HCT116 (cell line): Measurements from ENCODE around the gene DOCK2. TPM values are rescaled to one million over a fixed set of nuclear protein-coding genes. Genes with fewer than 3 reads are reported as not detected.

Experiments used
- ATAC-seq: fragments of 200-7000 bp; cut with Tn5 transposase; 2 replicates; pipeline ENCODE4 v1.9.1; 2020; ENCODE audit warnings: mild to moderate bottlenecking, moderate library complexity
- BruUV-seq: library from RNA; stranded (reverse); fragments of 400-500 nt; replicated peaks from 2 replicates; lab custom pipeline; 2021; lab: Mats Ljungman, UMichigan
- CTCF ChIA-PET: fragments of 300-600 bp; sonication (Branson Sonifier 250); formaldehyde crosslinking; loops from one replicate; lab custom pipeline; 2021; ENCODE audit warnings: antibody characterized with exemption; lab: Charles Lee
- POLR2A ChIA-PET: fragments of 300-600, 350-600 bp; sonication (Branson Sonifier 250); formaldehyde crosslinking; loops from one replicate; lab custom pipeline; 2021; ENCODE audit warnings: antibody characterized with exemption; lab: Charles Lee
- RAD21 ChIA-PET, 2 experiments: fragments of 300-600 bp; sonication (Branson Sonifier 250); formaldehyde crosslinking; loops; one replicate each; lab custom pipeline; 2023; ENCODE audit warnings: low total read pairs in 2 of 2; ENCODE audit not compliant: uncharacterized antibody in 2 of 2, unreplicated experiment in 2 of 2, low non-redundant PET in 1 of 2; lab: Charles Lee
- DNase-seq: peaks from one replicate; pipeline ENCODE4 v3.0.0-alpha.2; 2010; ENCODE audit warnings: low read depth, low spot score
- H2AFZ ChIP-seq: fragments of 200-600 bp; shearing (Covaris generic), sonication (generic); 2 replicates; pipeline ENCODE4 v1.6.1; 2017; ENCODE audit warnings: low read depth, mixed run types, mixed read lengths, antibody characterized with exemption, low read length; ENCODE audit not compliant: poor library complexity, severe bottlenecking
- H3K27ac ChIP-seq: 2 replicates; pipeline ENCODE4 v1.5.1; 2012; ENCODE audit warnings: low read depth, low read length
- H3K27me3 ChIP-seq: fragments of 200-600 bp; sonication (generic); 2 replicates; pipeline ENCODE4 v1.6.1; 2016; ENCODE audit warnings: mixed run types, low read length, mixed read lengths; ENCODE audit not compliant: insufficient read depth
- H3K36me3 ChIP-seq, 2 experiments: fragments of 200-500 bp in 1 of 2; fragments of 200-600 bp in 1 of 2; sonication (Bioruptor generic) in 1 of 2; sonication (generic) in 1 of 2; 2 replicates each; pipeline versions ENCODE4 v1.5.1 to v1.6.1; 2014 to 2016; ENCODE audit warnings: low read length in 2 of 2, inconsistent platforms in 1 of 2, mixed read lengths in 1 of 2, mixed run types in 1 of 2; ENCODE audit not compliant: insufficient read depth in 2 of 2, control insufficient read depth in 1 of 2
- H3K4me1 ChIP-seq, 2 experiments: fragments of 200-600 bp in 1 of 2; sonication (generic) in 1 of 2; 2 replicates each; pipeline versions ENCODE4 v1.5.1 to v1.6.1; 2012 to 2017; ENCODE audit warnings: low read length in 2 of 2, inconsistent platforms in 1 of 2, mild to moderate bottlenecking in 1 of 2, mixed read lengths in 1 of 2, mixed run types in 1 of 2, moderate library complexity in 1 of 2; ENCODE audit not compliant: insufficient read depth in 2 of 2, control insufficient read depth in 1 of 2
- H3K4me2 ChIP-seq: fragments of 200-600 bp; sonication (generic); 2 replicates; pipeline ENCODE4 v1.6.1; 2017; ENCODE audit warnings: mixed run types, low read length, mixed read lengths
- H3K4me3 ChIP-seq, 2 experiments: fragments of 200-600 bp in 1 of 2; sonication (generic) in 1 of 2; replicated peaks in 1 of 2; 2 replicates each; pipeline ENCODE4 v1.5.1; 2011 to 2016; ENCODE audit warnings: low read length in 2 of 2, control low read depth in 1 of 2, low read depth in 1 of 2, mild to moderate bottlenecking in 1 of 2, mixed read lengths in 1 of 2, mixed run types in 1 of 2
- H3K79me2 ChIP-seq: fragments of 200-600 bp; sonication (generic); 2 replicates; pipeline ENCODE4 v1.6.1; 2017; ENCODE audit warnings: mild to moderate bottlenecking, mixed run types, low read length, moderate library complexity, mixed read lengths; ENCODE audit not compliant: insufficient read depth
- H3K9ac ChIP-seq: fragments of 200-600 bp; sonication (generic); 2 replicates; pipeline ENCODE4 v1.6.1; 2016; ENCODE audit warnings: low read length, mixed read lengths
- H3K9me2 ChIP-seq: fragments of 200-600 bp; sonication (generic), shearing (Covaris generic); 2 replicates; pipeline ENCODE4 v1.6.1; 2017; ENCODE audit warnings: mixed run types, mild to moderate bottlenecking, moderate library complexity; ENCODE audit not compliant: insufficient read depth
- H3K9me3 ChIP-seq, 2 experiments: fragments of 200-500 bp in 1 of 2; fragments of 200-600 bp in 1 of 2; sonication (Bioruptor generic) in 1 of 2; sonication (generic) in 1 of 2; 2 replicates each; pipeline ENCODE4 v1.6.1; 2014 to 2017; ENCODE audit warnings: low read length in 2 of 2, mixed read lengths in 2 of 2, inconsistent platforms in 1 of 2, low read depth in 1 of 2, mild to moderate bottlenecking in 1 of 2, mixed run types in 1 of 2, moderate library complexity in 1 of 2; ENCODE audit not compliant: control insufficient read depth in 1 of 2, insufficient read depth in 1 of 2
- H4K20me1 ChIP-seq: fragments of 200-600 bp; sonication (generic), shearing (Covaris generic); 2 replicates; pipeline ENCODE4 v1.6.1; 2017; ENCODE audit warnings: mixed run types, mild to moderate bottlenecking, moderate library complexity; ENCODE audit not compliant: insufficient read depth
- CBX3 ChIP-seq: IDR thresholded peaks from 2 replicates; pipeline ENCODE4 v1.6.1; 2012; ENCODE audit warnings: low read depth
- CEBPB ChIP-seq: IDR thresholded peaks from 2 replicates; pipeline ENCODE4 v1.6.1; 2012; ENCODE audit warnings: low read depth
- CTCF ChIP-seq, 3 experiments: fragments of 200-600 bp in 1 of 3; sonication (generic) in 1 of 3; IDR thresholded peaks in 2 of 3; conservative IDR thresholded peaks in 1 of 3; 2 replicates each; pipeline ENCODE4 v1.5.1; 2012 to 2017; ENCODE audit warnings: low read depth in 2 of 3, low read length in 2 of 3, antibody characterized with exemption in 1 of 3, borderline replicate concordance in 1 of 3, control low read depth in 1 of 3, mild to moderate bottlenecking in 1 of 3, mixed read lengths in 1 of 3, mixed run types in 1 of 3, moderate library complexity in 1 of 3; ENCODE audit not compliant: insufficient read depth in 1 of 3
- EGR1 ChIP-seq: IDR thresholded peaks from 2 replicates; pipeline ENCODE4 v1.6.1; 2012; ENCODE audit warnings: low read depth
- FOSL1 ChIP-seq: IDR thresholded peaks from 2 replicates; pipeline ENCODE4 v1.6.1; 2012; ENCODE audit warnings: low read depth
- JUND ChIP-seq: IDR thresholded peaks from 2 replicates; pipeline ENCODE4 v1.6.1; 2012
- POLR2AphosphoS5 ChIP-seq: IDR thresholded peaks from 2 replicates; pipeline ENCODE4 v1.6.1; 2011; ENCODE audit warnings: mild to moderate bottlenecking, low read depth, low read length, moderate library complexity
- SIN3A ChIP-seq: IDR thresholded peaks from 2 replicates; pipeline ENCODE4 v1.6.1; 2012; ENCODE audit warnings: low read depth
- SP1 ChIP-seq: IDR thresholded peaks from 2 replicates; pipeline ENCODE4 v1.6.1; 2012; ENCODE audit warnings: low read depth
- ZFX ChIP-seq: fragments of 450-650 bp; IDR thresholded peaks from 2 replicates; pipeline ENCODE4 v1.6.1; 2017
- intact Hi-C: fragments of 100-400 bp; cut with micrococcal nuclease; formaldehyde crosslinking; loops from 2 replicates; pipeline ENCODE4 v1.10.0; 2022
- total RNA-seq: library from RNA; stranded (reverse); gene quantifications from one replicate; pipeline ENCODE4 v1.2.1, GENCODE V29; 2021; ENCODE audit not compliant: unreplicated experiment

The DOCK2 gene
- total RNA-seq, 1 experiment from 2014 or later = 0.89 TPM

GRCh38 chr5:170010595-170010994 lies 373.5 kb downstream of the DOCK2 start:
- Histone ChIP-seq H3K27ac (no peak overlapping the region), H3K9me3 (no peaks in the 10 kb centered on the region), H3K36me3 (no peaks in the 10 kb centered on the region), H3K79me2 (no peaks in the 10 kb centered on the region), H3K9me2 (no peaks in the 10 kb centered on the region), H3K4me2 (no peak overlapping the region), H2AFZ (no peak overlapping the region), H3K9ac (no peak overlapping the region), H3K27me3 (peaks cover 84% of the 10 kb centered on the region), H3K4me1 (no peaks in the 10 kb centered on the region), H4K20me1 (no peaks in the 10 kb centered on the region), H3K4me3 (no peak overlapping the region)
- RAD21 ChIA-PET = no interaction called here
- POLR2A ChIA-PET = no interaction called here
- intact Hi-C loops = no loop called here
- ATAC-seq = no peak
- BruUV-seq = no TSS peak
- no peak for TF ChIP-seq FOSL1
- no peak for TF ChIP-seq CEBPB
- TF ChIP-seq JUND = no peak
- TF ChIP-seq CTCF (IDR thresholded peaks at IDR 0.05 in 2 of 3, conservative IDR thresholded peaks at IDR 0.05 in 1 of 3; ENCODE audit: borderline replicate concordance in 1 of 3, insufficient read depth in 1 of 3, low read depth in 2 of 3, low read length in 2 of 3) = no peak
- no peak for TF ChIP-seq SP1
- no peak for TF ChIP-seq SIN3A
- no peak for TF ChIP-seq ZFX
- no peak for DNase-seq
- CTCF ChIA-PET = no interaction called here

GRCh38 chr5:170011751-170012150 lies 374.7 kb downstream of the DOCK2 start:
- Histone ChIP-seq H3K9me2 (no peaks in the 10 kb centered on the region), H4K20me1 (no peaks in the 10 kb centered on the region), H3K36me3 (no peaks in the 10 kb centered on the region), H2AFZ (no peak overlapping the region), H3K27me3 (peaks cover 85% of the 10 kb centered on the region), H3K4me3 (no peak overlapping the region), H3K4me2 (no peak overlapping the region), H3K9me3 (no peaks in the 10 kb centered on the region), H3K79me2 (no peaks in the 10 kb centered on the region), H3K9ac (no peak overlapping the region)
- ATAC-seq = no peak
- CTCF ChIA-PET = no interaction called here
- RAD21 ChIA-PET = no interaction called here
- intact Hi-C loops = no loop called here
- no peak for DNase-seq
- POLR2A ChIA-PET = no interaction called here
- BruUV-seq = no TSS peak
- TF ChIP-seq POLR2AphosphoS5 (no peak), EGR1 (no peak), CEBPB (no peak), CBX3 (no peak), JUND (no peak), ZFX (no peak)
- TF ChIP-seq, all 23 proteins: peak for 0
- Histone ChIP-seq H3K27ac (no peak overlapping the region), H3K4me1 (no peaks in the 10 kb centered on the region)
